Natural killer cell (primary cell): Measurements from ENCODE around the gene PGGHG. TPM values are rescaled to one million over a fixed set of nuclear protein-coding genes. Genes with fewer than 3 reads are reported as not detected.
"Not testable (repeated sequence)": the region's sequence is repeated elsewhere in the genome, so short reads cannot be mapped to it uniquely, and the experiment has no call there.

Experiments
- ATAC-seq, 3 donors: fragments of 150-1000 bp in 2 of 3; fragments of 200-7000 bp in 1 of 3; cut with Tn5 transposase; 1 replicate in 1 of 3; 2 replicates in 2 of 3; pipeline ENCODE4 v1.10.0; 2021; ENCODE audit warnings: mild to moderate bottlenecking in 2 of 3, moderate library complexity in 2 of 3
- DNase-seq, 2 donors: peaks; one replicate each; pipeline versions ENCODE4 v3.0.0 to v3.0.0-alpha.2; 2013 to 2021; ENCODE audit warnings: mixed read lengths in 1 of 2
- H3K27ac ChIP-seq: one replicate; pipeline ENCODE4 v1.5.1; 2013; ENCODE audit warnings: mild to moderate bottlenecking, low read length
- H3K27me3 ChIP-seq: one replicate; pipeline ENCODE4 v1.6.1; 2013; ENCODE audit warnings: low read length; ENCODE audit not compliant: control insufficient read depth, insufficient read depth
- H3K36me3 ChIP-seq: one replicate; pipeline ENCODE4 v1.6.1; 2013; ENCODE audit warnings: low read length; ENCODE audit not compliant: control insufficient read depth, insufficient read depth
- H3K4me1 ChIP-seq: one replicate; pipeline ENCODE4 v1.6.1; 2013; ENCODE audit warnings: low read length; ENCODE audit not compliant: control insufficient read depth, insufficient read depth
- H3K4me3 ChIP-seq: one replicate; pipeline ENCODE4 v1.5.1; 2013; ENCODE audit warnings: low read length
- H3K9me3 ChIP-seq: one replicate; pipeline ENCODE4 v1.6.1; 2013; ENCODE audit warnings: low read length; ENCODE audit not compliant: control insufficient read depth, insufficient read depth
- H3K27ac Mint-ChIP-seq, 2 donors: one replicate each; pipeline ENCODE4 v1.8.0; 2022; ENCODE audit warnings: mild to moderate bottlenecking in 2 of 2, mixed read lengths in 2 of 2, moderate library complexity in 1 of 2
- H3K27me3 Mint-ChIP-seq, 2 donors: one replicate each; pipeline ENCODE4 v1.8.0; 2022; ENCODE audit warnings: low read depth in 2 of 2, mixed read lengths in 2 of 2
- H3K36me3 Mint-ChIP-seq: one replicate; pipeline ENCODE4 v1.8.0; 2022; ENCODE audit warnings: mixed read lengths
- H3K4me1 Mint-ChIP-seq, 2 donors: one replicate each; pipeline ENCODE4 v1.8.0; 2022; ENCODE audit warnings: mixed read lengths in 2 of 2
- H3K4me3 Mint-ChIP-seq: one replicate; pipeline ENCODE4 v1.8.0; 2022; ENCODE audit warnings: mild to moderate bottlenecking, moderate library complexity, mixed read lengths
- H3K9me3 Mint-ChIP-seq, 2 donors: one replicate each; pipeline ENCODE4 v1.8.0; 2022; ENCODE audit warnings: mixed read lengths in 2 of 2
- WGBS: methylation state at CpG from one replicate; pipeline ENCODE4 v1.1.7; 2013; ENCODE audit warnings: missing lambda C conversion rate; ENCODE audit not compliant: insufficient coverage; 5-methylcytosine and 5-hydroxymethylcytosine counted together
- intact Hi-C: fragments of 100-400 bp; cut with micrococcal nuclease; formaldehyde crosslinking; loops from one replicate; pipeline ENCODE4 v1.14.2; 2022
- total RNA-seq, 4 donors: library from RNA; stranded (reverse); fragments of 120-200 nt in 1 of 4; gene quantifications; one replicate each; pipeline versions ENCODE4 v1.2.3 to v1.2.4, GENCODE V29; 2013 to 2022
- TF ChIP-seq, protein P1 (sequence below): fragments of 200-600 bp; IDR thresholded peaks from one replicate; pipeline ENCODE4 v1.8.0; 2022; ENCODE audit warnings: antibody characterized with exemption

The PGGHG gene
- total RNA-seq, 3 donors from 2014 or later (not counting 1 experiment from before 2014, with no cell fraction given): 130 to 237 (median 153) TPM

GRCh38 chr11:285021-285893 is 3.7 kb upstream of the PGGHG start:
- H3K9me3 ChIP-seq: no peaks in the 10 kb centered on the region
- Mint-ChIP-seq H3K27me3 (peaks cover 0 to 34% of the 10 kb centered on the region in 2 donors), H3K4me1 (peaks cover 29 to 52% of the 10 kb centered on the region in 2 donors), H3K9me3 (no peaks in the 10 kb centered on the region), H3K27ac (no peak overlapping the region), H3K4me3 (no peak overlapping the region), H3K36me3 (no peaks in the 10 kb centered on the region)
- H3K4me3 ChIP-seq: no peak overlapping the region
- intact Hi-C loops: no loop called here
- peaks cover 80% of the 10 kb centered on the region for H3K4me1 ChIP-seq
- H3K36me3 ChIP-seq: no peaks in the 10 kb centered on the region
- peaks cover 21% of the 10 kb centered on the region for H3K27me3 ChIP-seq
- no peak overlapping the region for H3K27ac ChIP-seq
- 89% methylated on average over 29 of the region's 29 CpGs for WGBS
- DNase-seq (peak; percentile 6 to 14), ATAC-seq (no peak)
- TF ChIP-seq, protein P1, sequence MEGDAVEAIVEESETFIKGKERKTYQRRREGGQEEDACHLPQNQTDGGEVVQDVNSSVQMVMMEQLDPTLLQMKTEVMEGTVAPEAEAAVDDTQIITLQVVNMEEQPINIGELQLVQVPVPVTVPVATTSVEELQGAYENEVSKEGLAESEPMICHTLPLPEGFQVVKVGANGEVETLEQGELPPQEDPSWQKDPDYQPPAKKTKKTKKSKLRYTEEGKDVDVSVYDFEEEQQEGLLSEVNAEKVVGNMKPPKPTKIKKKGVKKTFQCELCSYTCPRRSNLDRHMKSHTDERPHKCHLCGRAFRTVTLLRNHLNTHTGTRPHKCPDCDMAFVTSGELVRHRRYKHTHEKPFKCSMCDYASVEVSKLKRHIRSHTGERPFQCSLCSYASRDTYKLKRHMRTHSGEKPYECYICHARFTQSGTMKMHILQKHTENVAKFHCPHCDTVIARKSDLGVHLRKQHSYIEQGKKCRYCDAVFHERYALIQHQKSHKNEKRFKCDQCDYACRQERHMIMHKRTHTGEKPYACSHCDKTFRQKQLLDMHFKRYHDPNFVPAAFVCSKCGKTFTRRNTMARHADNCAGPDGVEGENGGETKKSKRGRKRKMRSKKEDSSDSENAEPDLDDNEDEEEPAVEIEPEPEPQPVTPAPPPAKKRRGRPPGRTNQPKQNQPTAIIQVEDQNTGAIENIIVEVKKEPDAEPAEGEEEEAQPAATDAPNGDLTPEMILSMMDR: no peak

DNA sequence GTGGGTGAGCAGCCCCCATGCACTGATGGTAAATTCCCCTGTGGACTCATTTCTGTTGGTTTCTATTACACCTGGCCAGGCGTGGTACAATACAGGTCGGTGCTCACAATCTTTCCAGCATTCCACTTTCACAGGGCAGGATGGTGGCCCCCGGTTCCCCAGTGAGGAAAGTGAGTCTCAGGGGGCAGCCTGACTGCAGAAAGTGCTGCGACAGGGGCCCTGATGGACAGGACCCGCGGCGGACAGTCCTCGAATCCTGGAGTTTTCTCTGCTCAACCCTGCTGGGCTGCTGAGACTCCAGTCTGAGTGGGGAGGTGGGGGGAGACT is 3.1 kb upstream of the PGGHG start:
- Histone ChIP-seq H3K27me3 (peaks cover 20% of the 10 kb centered on the region), H3K27ac (no peak overlapping the region), H3K9me3 (no peaks in the 10 kb centered on the region), H3K36me3 (peaks cover 2% of the 10 kb centered on the region), H3K4me3 (no peak overlapping the region), H3K4me1 (peaks cover 82% of the 10 kb centered on the region)
- H3K27me3 Mint-ChIP-seq: peaks cover 0 to 34% of the 10 kb centered on the region in 2 donors
- H3K36me3 Mint-ChIP-seq: no peaks in the 10 kb centered on the region
- H3K27ac Mint-ChIP-seq: no peak overlapping the region
- DNase-seq (no peak), ATAC-seq (no peak)
- 94% methylated on average over 8 of the region's 8 CpGs for WGBS
- H3K9me3 Mint-ChIP-seq: no peaks in the 10 kb centered on the region
- intact Hi-C loops: no loop called here
- TF ChIP-seq, protein P1: no peak
- H3K4me1 Mint-ChIP-seq: peaks cover 29 to 55% of the 10 kb centered on the region in 2 donors
- H3K4me3 Mint-ChIP-seq: no peak overlapping the region

GRCh38 chr11:286977-287820 is 1.7 kb upstream of the PGGHG start:
- H3K9me3 Mint-ChIP-seq, H3K36me3 Mint-ChIP-seq, intact Hi-C loops, H3K36me3 ChIP-seq, H3K27me3 ChIP-seq, ATAC-seq, H3K9me3 ChIP-seq: not testable (repeated sequence)
- DNase-seq: peak in 1 of 2 donors; percentile 89
- Mint-ChIP-seq H3K4me3 (peak overlapping the region; percentile 94), H3K4me1 (peaks cover 26 to 51% of the 10 kb centered on the region in 2 donors), H3K27ac (peak overlapping the region in 1 of 2 donors; percentile 91), H3K27me3 (peaks cover 0 to 22% of the 10 kb centered on the region in 2 donors)
- 62% methylated on average over 25 of the region's 27 CpGs for WGBS
- Histone ChIP-seq H3K4me3 (peak overlapping the region; percentile 79), H3K27ac (peak overlapping the region; percentile 11), H3K4me1 (peaks cover 76% of the 10 kb centered on the region)
